HepG2 (cell line): ENCODE data around the gene FERMT2. TPM values are rescaled to one million over a fixed set of nuclear protein-coding genes. Genes with fewer than 3 reads are reported as not detected.

Experiments
- ATAD3A ChIP-seq: sonication (generic); formaldehyde crosslinking; IDR thresholded peaks from 2 replicates; pipeline ENCODE4 v1.4.0; 2020; ENCODE audit warnings: missing genetic modification reagents
- ELF1 ChIP-seq: sonication (generic); formaldehyde crosslinking; IDR thresholded peaks from 2 replicates; pipeline ENCODE4 v1.4.0; 2020; ENCODE audit warnings: missing genetic modification reagents
- ELF3 ChIP-seq: IDR thresholded peaks from 2 replicates; pipeline ENCODE4 v1.6.1; 2016; ENCODE audit warnings: missing genetic modification reagents, missing compliant biosample characterization
- GABPB1 ChIP-seq: IDR thresholded peaks from 2 replicates; pipeline ENCODE4 v1.6.1; 2016; ENCODE audit warnings: mild to moderate bottlenecking, missing genetic modification reagents, moderate library complexity, missing compliant biosample characterization
- KDM4B ChIP-seq: sonication (generic); formaldehyde crosslinking; IDR thresholded peaks from 2 replicates; pipeline ENCODE4 v1.4.0; 2020; ENCODE audit warnings: missing genetic modification reagents
- KDM5A ChIP-seq: fragments of 200-600 bp; sonication (generic); IDR thresholded peaks from 2 replicates; pipeline ENCODE4 v1.7.0; 2018; ENCODE audit warnings: antibody characterized with exemption, mild to moderate bottlenecking, low read length, borderline replicate concordance
- KLF6 ChIP-seq: IDR thresholded peaks from 2 replicates; pipeline ENCODE4 v1.8.0; 2016; ENCODE audit warnings: missing biosample characterization, missing genetic modification reagents
- LCORL ChIP-seq, 2 experiments: fragments of 450-650 bp in 1 of 2; sonication (generic) in 1 of 2; formaldehyde crosslinking in 1 of 2; IDR thresholded peaks; 2 replicates each; pipeline versions ENCODE4 v1.5.0 to v1.6.1; 2017 to 2020; ENCODE audit warnings: antibody characterized with exemption in 1 of 2, missing genetic modification reagents in 1 of 2
- MAZ ChIP-seq, 2 experiments: sonication (generic) in 1 of 2; formaldehyde crosslinking in 1 of 2; IDR thresholded peaks; 2 replicates each; pipeline versions ENCODE4 v1.5.0 to v1.6.1; 2012 to 2020; ENCODE audit warnings: low read depth in 2 of 2, mild to moderate bottlenecking in 2 of 2, borderline replicate concordance in 1 of 2, improper control_type of control experiment in 1 of 2, low read length in 1 of 2, missing genetic modification reagents in 1 of 2, moderate library complexity in 1 of 2
- MZF1 ChIP-seq: sonication (generic); formaldehyde crosslinking; IDR thresholded peaks from 2 replicates; pipeline ENCODE4 v1.8.1; 2023; ENCODE audit warnings: mild to moderate bottlenecking, missing genetic modification reagents, borderline replicate concordance
- RBAK ChIP-seq: sonication (generic); formaldehyde crosslinking; IDR thresholded peaks from 2 replicates; pipeline ENCODE4 v1.5.1; 2020; ENCODE audit warnings: mild to moderate bottlenecking, missing genetic modification reagents
- SRY ChIP-seq: sonication (generic); formaldehyde crosslinking; IDR thresholded peaks from 2 replicates; pipeline ENCODE4 v1.8.0; 2022; ENCODE audit warnings: mild to moderate bottlenecking, missing genetic modification reagents
- TBX3 ChIP-seq: fragments of 450-650 bp; IDR thresholded peaks from 2 replicates; pipeline ENCODE4 v1.6.1; 2017; ENCODE audit warnings: antibody characterized with exemption, mild to moderate bottlenecking, inconsistent platforms, borderline replicate concordance
- ZBTB1 ChIP-seq: sonication (generic); formaldehyde crosslinking; IDR thresholded peaks from 2 replicates; pipeline ENCODE4 v1.4.0; 2020; ENCODE audit warnings: missing genetic modification reagents, borderline replicate concordance
- ZNF136 ChIP-seq: sonication (generic); formaldehyde crosslinking; IDR thresholded peaks from 2 replicates; pipeline ENCODE4 v1.8.1; 2022; ENCODE audit warnings: low read depth, mild to moderate bottlenecking, moderate library complexity, missing genetic modification reagents
- ZNF230 ChIP-seq: sonication (generic); formaldehyde crosslinking; IDR thresholded peaks from 2 replicates; pipeline ENCODE4 v1.4.0; 2020; ENCODE audit warnings: mild to moderate bottlenecking, missing genetic modification reagents
- ZNF382 ChIP-seq: sonication (generic); formaldehyde crosslinking; IDR thresholded peaks from 2 replicates; pipeline ENCODE4 v1.5.0; 2020; ENCODE audit warnings: missing genetic modification reagents, mild to moderate bottlenecking, borderline replicate concordance
- ZNF496 ChIP-seq: sonication (generic); formaldehyde crosslinking; IDR thresholded peaks from 2 replicates; pipeline ENCODE4 v1.8.1; 2023; ENCODE audit warnings: mild to moderate bottlenecking, moderate library complexity, missing genetic modification reagents; ENCODE audit not compliant: insufficient replicate concordance
- ZNF501 ChIP-seq: sonication (generic); formaldehyde crosslinking; IDR thresholded peaks from 2 replicates; pipeline ENCODE4 v1.5.1; 2020; ENCODE audit warnings: mild to moderate bottlenecking, moderate library complexity, missing genetic modification reagents
- ZNF530 ChIP-seq: sonication (generic); formaldehyde crosslinking; IDR thresholded peaks from 2 replicates; pipeline ENCODE4 v1.5.0; 2020; ENCODE audit warnings: low read depth, mild to moderate bottlenecking, missing genetic modification reagents
- ZNF75D ChIP-seq: sonication (generic); formaldehyde crosslinking; IDR thresholded peaks from 2 replicates; pipeline ENCODE4 v1.8.1; 2023; ENCODE audit warnings: missing genetic modification reagents, mild to moderate bottlenecking, borderline replicate concordance
- polyA plus RNA-seq, 8 experiments: library from polyadenylated mRNA; depleted of rRNA in 3 of 8; stranded (reverse) in 7 of 8; unstranded in 1 of 8; fragments of >200 nt; fragmentation: Illumina TruSeq in 4 of 8; extraction: Trizol in 4 of 8; gene quantifications; 2 replicates each; pipeline versions ENCODE4 v1.2.1 to v1.2.3, GENCODE V29; 2011 to 2016; ENCODE audit warnings: low read depth in 4 of 8, missing spikeins in 1 of 8, mixed read lengths in 1 of 8; ENCODE audit not compliant: insufficient read depth in 1 of 8
- total RNA-seq, 5 experiments: library from RNA; depleted of rRNA; stranded (reverse); fragments of >200 nt; fragmentation: Illumina TruSeq; extraction: Trizol; gene quantifications; 2 replicates each; pipeline ENCODE4 v1.2.3, GENCODE V29; 2016; ENCODE audit warnings: low read depth in 1 of 5
- TF ChIP-seq, protein P1 (sequence below): sonication (generic); formaldehyde crosslinking; IDR thresholded peaks from 2 replicates; pipeline ENCODE4 v1.5.0; 2020; ENCODE audit warnings: missing genetic modification reagents
- TF ChIP-seq, protein P2 (sequence below): sonication (generic); formaldehyde crosslinking; IDR thresholded peaks from 2 replicates; pipeline ENCODE4 v1.5.0; 2020; ENCODE audit warnings: mild to moderate bottlenecking, low read depth, missing genetic modification reagents, borderline replicate concordance
- TF ChIP-seq, protein P3 (sequence below): sonication (generic); formaldehyde crosslinking; IDR thresholded peaks from 2 replicates; pipeline ENCODE4 v1.4.0; 2020; ENCODE audit warnings: missing genetic modification reagents
- TF ChIP-seq, protein P4 (sequence below): fragments of 450-650 bp; IDR thresholded peaks from 2 replicates; pipeline ENCODE4 v1.6.1; 2017; ENCODE audit warnings: mild to moderate bottlenecking

FERMT2 gene
- total and polyA plus RNA-seq, 2 of the 13 experiments (the other 11 are each of a cell fraction or from before 2014, with no cell fraction given) = 36.2 to 60.4 TPM

- TF ChIP-seq, protein P1, sequence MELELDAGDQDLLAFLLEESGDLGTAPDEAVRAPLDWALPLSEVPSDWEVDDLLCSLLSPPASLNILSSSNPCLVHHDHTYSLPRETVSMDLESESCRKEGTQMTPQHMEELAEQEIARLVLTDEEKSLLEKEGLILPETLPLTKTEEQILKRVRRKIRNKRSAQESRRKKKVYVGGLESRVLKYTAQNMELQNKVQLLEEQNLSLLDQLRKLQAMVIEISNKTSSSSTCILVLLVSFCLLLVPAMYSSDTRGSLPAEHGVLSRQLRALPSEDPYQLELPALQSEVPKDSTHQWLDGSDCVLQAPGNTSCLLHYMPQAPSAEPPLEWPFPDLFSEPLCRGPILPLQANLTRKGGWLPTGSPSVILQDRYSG = no peak
- TF ChIP-seq MAZ (IDR thresholded peaks at IDR 0.05; ENCODE audit: borderline replicate concordance, low read depth, low read length) = no peak
- TF ChIP-seq MAZ (CRISPR knock-in tag; IDR thresholded peaks at IDR 0.05; ENCODE audit: low read depth) = no peak
- no peak for TF ChIP-seq RBAK (CRISPR knock-in tag)
- TF ChIP-seq, protein P2, sequence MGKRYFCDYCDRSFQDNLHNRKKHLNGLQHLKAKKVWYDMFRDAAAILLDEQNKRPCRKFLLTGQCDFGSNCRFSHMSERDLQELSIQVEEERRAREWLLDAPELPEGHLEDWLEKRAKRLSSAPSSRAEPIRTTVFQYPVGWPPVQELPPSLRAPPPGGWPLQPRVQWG (CRISPR knock-in tag) = no peak
- no peak for TF ChIP-seq ZNF382 (CRISPR knock-in tag)
- no peak for TF ChIP-seq ATAD3A (CRISPR knock-in tag)
- no peak for TF ChIP-seq KDM4B (CRISPR knock-in tag)
- no peak for TF ChIP-seq ZNF136 (CRISPR knock-in tag)
- no peak for TF ChIP-seq ZNF530
- no peak for TF ChIP-seq ZNF75D (CRISPR knock-in tag)
- TF ChIP-seq KDM5A = no peak
- TF ChIP-seq ELF1 (CRISPR knock-in tag) = no peak
- no peak for TF ChIP-seq KLF6 (CRISPR knock-in tag)
- no peak for TF ChIP-seq TBX3
- TF ChIP-seq ZBTB1 (CRISPR knock-in tag) = no peak
- no peak for TF ChIP-seq ZNF230 (CRISPR knock-in tag)
- TF ChIP-seq, protein P3, sequence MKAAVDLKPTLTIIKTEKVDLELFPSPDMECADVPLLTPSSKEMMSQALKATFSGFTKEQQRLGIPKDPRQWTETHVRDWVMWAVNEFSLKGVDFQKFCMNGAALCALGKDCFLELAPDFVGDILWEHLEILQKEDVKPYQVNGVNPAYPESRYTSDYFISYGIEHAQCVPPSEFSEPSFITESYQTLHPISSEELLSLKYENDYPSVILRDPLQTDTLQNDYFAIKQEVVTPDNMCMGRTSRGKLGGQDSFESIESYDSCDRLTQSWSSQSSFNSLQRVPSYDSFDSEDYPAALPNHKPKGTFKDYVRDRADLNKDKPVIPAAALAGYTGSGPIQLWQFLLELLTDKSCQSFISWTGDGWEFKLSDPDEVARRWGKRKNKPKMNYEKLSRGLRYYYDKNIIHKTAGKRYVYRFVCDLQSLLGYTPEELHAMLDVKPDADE (CRISPR knock-in tag) = no peak
- TF ChIP-seq GABPB1 (CRISPR knock-in tag) = no peak
- no peak for TF ChIP-seq LCORL (IDR thresholded peaks at IDR 0.05)
- TF ChIP-seq LCORL (CRISPR knock-in tag; IDR thresholded peaks at IDR 0.05) = no peak
- TF ChIP-seq, protein P4, sequence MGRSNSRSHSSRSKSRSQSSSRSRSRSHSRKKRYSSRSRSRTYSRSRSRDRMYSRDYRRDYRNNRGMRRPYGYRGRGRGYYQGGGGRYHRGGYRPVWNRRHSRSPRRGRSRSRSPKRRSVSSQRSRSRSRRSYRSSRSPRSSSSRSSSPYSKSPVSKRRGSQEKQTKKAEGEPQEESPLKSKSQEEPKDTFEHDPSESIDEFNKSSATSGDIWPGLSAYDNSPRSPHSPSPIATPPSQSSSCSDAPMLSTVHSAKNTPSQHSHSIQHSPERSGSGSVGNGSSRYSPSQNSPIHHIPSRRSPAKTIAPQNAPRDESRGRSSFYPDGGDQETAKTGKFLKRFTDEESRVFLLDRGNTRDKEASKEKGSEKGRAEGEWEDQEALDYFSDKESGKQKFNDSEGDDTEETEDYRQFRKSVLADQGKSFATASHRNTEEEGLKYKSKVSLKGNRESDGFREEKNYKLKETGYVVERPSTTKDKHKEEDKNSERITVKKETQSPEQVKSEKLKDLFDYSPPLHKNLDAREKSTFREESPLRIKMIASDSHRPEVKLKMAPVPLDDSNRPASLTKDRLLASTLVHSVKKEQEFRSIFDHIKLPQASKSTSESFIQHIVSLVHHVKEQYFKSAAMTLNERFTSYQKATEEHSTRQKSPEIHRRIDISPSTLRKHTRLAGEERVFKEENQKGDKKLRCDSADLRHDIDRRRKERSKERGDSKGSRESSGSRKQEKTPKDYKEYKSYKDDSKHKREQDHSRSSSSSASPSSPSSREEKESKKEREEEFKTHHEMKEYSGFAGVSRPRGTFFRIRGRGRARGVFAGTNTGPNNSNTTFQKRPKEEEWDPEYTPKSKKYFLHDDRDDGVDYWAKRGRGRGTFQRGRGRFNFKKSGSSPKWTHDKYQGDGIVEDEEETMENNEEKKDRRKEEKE = no peak
- TF ChIP-seq ELF3 (CRISPR knock-in tag) = no peak
- no peak for TF ChIP-seq ZNF496
- peak; percentile 20; the same call in 1 of the 2 replicates for TF ChIP-seq ZNF501 (CRISPR knock-in tag)
- TF ChIP-seq SRY (CRISPR knock-in tag) = peak; percentile 66
- TF ChIP-seq MZF1 (CRISPR knock-in tag) = no peak
Measured at GRCh38 chr14:52950410-52950897, 396 bp downstream of the FERMT2 start (continued).
